ENCODE results near the gene TRMT10A.

Gene TRMT10A

GRCh38 chr4:99586797-99587196 lies 23.0 kb upstream of the TRMT10A start:
- H3K9me3 ChIP-seq (replicated peaks; ENCODE audit: low read length) = no peaks in the 10 kb centered on the region
- no peaks in the 10 kb centered on the region for H3K36me3 ChIP-seq (ENCODE audit: insufficient read depth, low read length)
- H3K4me2 ChIP-seq (ENCODE audit: low read length) = no peak overlapping the region
- H3K4me1 ChIP-seq (ENCODE audit: control insufficient read depth, insufficient read depth, low read length) = no peaks in the 10 kb centered on the region
- peaks cover 6% of the 10 kb centered on the region for H3K27me3 ChIP-seq (ENCODE audit: control insufficient read depth, insufficient read depth, low read length)
- no peak overlapping the region for H3K9ac ChIP-seq (ENCODE audit: low read depth, low read length)
- H3K4me3 ChIP-seq (ENCODE audit: low read length) = no peak overlapping the region

GRCh38 chr4:99586322-99586721 lies 22.5 kb upstream of the TRMT10A start:
- H3K9me3 ChIP-seq (replicated peaks; ENCODE audit: low read length) = no peaks in the 10 kb centered on the region
- H3K4me3 ChIP-seq (ENCODE audit: low read length) = no peak overlapping the region
- H3K4me2 ChIP-seq (ENCODE audit: low read length) = no peak overlapping the region
- no peaks in the 10 kb centered on the region for H3K4me1 ChIP-seq (ENCODE audit: control insufficient read depth, insufficient read depth, low read length)
- H3K9ac ChIP-seq (ENCODE audit: low read depth, low read length) = no peak overlapping the region
- H3K27me3 ChIP-seq (ENCODE audit: control insufficient read depth, insufficient read depth, low read length) = peaks cover 6% of the 10 kb centered on the region
- no peaks in the 10 kb centered on the region for H3K36me3 ChIP-seq (ENCODE audit: insufficient read depth, low read length)

GRCh38 chr4:99585516-99585915 lies 21.7 kb upstream of the TRMT10A start:
- Histone ChIP-seq H3K9ac (ENCODE audit: low read depth, low read length) (no peak overlapping the region), H3K36me3 (ENCODE audit: insufficient read depth, low read length) (no peaks in the 10 kb centered on the region), H3K4me1 (ENCODE audit: control insufficient read depth, insufficient read depth, low read length) (no peaks in the 10 kb centered on the region), H3K27me3 (ENCODE audit: control insufficient read depth, insufficient read depth, low read length) (peaks cover 6% of the 10 kb centered on the region), H3K4me2 (ENCODE audit: low read length) (no peak overlapping the region), H3K9me3 (replicated peaks; ENCODE audit: low read length) (no peaks in the 10 kb centered on the region), H3K4me3 (ENCODE audit: low read length) (no peak overlapping the region)

GRCh38 chr4:99578714-99579113 lies 14.9 kb upstream of the TRMT10A start:
- no peak overlapping the region for H3K4me3 ChIP-seq (ENCODE audit: low read length)
- peaks cover 12% of the 10 kb centered on the region for H3K27me3 ChIP-seq (ENCODE audit: control insufficient read depth, insufficient read depth, low read length)
- no peaks in the 10 kb centered on the region for H3K4me1 ChIP-seq (ENCODE audit: control insufficient read depth, insufficient read depth, low read length)
- no peaks in the 10 kb centered on the region for H3K36me3 ChIP-seq (ENCODE audit: insufficient read depth, low read length)
- H3K4me2 ChIP-seq (ENCODE audit: low read length) = no peak overlapping the region
- H3K9ac ChIP-seq (ENCODE audit: low read depth, low read length) = no peak overlapping the region
- H3K9me3 ChIP-seq (replicated peaks; ENCODE audit: low read length) = no peaks in the 10 kb centered on the region

GRCh38 chr4:99574530-99575324 lies 10.9 kb upstream of the TRMT10A start, which contains the start of gene MTTP:
Gene MTTP (plus strand): TSS chr4:99574824. CDS start chr4:99574910, 86 bp downstream.
- H3K9me3 ChIP-seq (replicated peaks; ENCODE audit: low read length) = no peaks in the 10 kb centered on the region
- H3K4me3 ChIP-seq (ENCODE audit: low read length) = no peak within 1 kb of the TSS
- H3K9ac ChIP-seq (ENCODE audit: low read depth, low read length) = no peak within 1 kb of the TSS
- peaks cover 17% of the 10 kb centered on the region for H3K27me3 ChIP-seq (ENCODE audit: control insufficient read depth, insufficient read depth, low read length)
- H3K4me1 ChIP-seq (ENCODE audit: control insufficient read depth, insufficient read depth, low read length) = no peaks in the 10 kb centered on the region
- H3K4me2 ChIP-seq (ENCODE audit: low read length) = no peak within 1 kb of the TSS
- H3K36me3 ChIP-seq (ENCODE audit: insufficient read depth, low read length) = no peaks in the 10 kb centered on the region

GRCh38 chr4:99573735-99574368 lies 10.0 kb upstream of the TRMT10A start:
- Histone ChIP-seq H3K4me2 (ENCODE audit: low read length) (no peak overlapping the region), H3K36me3 (ENCODE audit: insufficient read depth, low read length) (no peaks in the 10 kb centered on the region), H3K9ac (ENCODE audit: low read depth, low read length) (no peak overlapping the region), H3K9me3 (replicated peaks; ENCODE audit: low read length) (no peaks in the 10 kb centered on the region), H3K4me1 (ENCODE audit: control insufficient read depth, insufficient read depth, low read length) (no peaks in the 10 kb centered on the region), H3K4me3 (ENCODE audit: low read length) (no peak overlapping the region), H3K27me3 (ENCODE audit: control insufficient read depth, insufficient read depth, low read length) (peaks cover 20% of the 10 kb centered on the region)

GRCh38 chr4:99572527-99573240 lies 8.8 kb upstream of the TRMT10A start:
- H3K4me2 ChIP-seq (ENCODE audit: low read length) = no peak overlapping the region
- no peaks in the 10 kb centered on the region for H3K4me1 ChIP-seq (ENCODE audit: control insufficient read depth, insufficient read depth, low read length)
- no peak overlapping the region for H3K4me3 ChIP-seq (ENCODE audit: low read length)
- H3K36me3 ChIP-seq (ENCODE audit: insufficient read depth, low read length) = no peaks in the 10 kb centered on the region
- H3K27me3 ChIP-seq (ENCODE audit: control insufficient read depth, insufficient read depth, low read length) = peaks cover 22% of the 10 kb centered on the region
- H3K9me3 ChIP-seq (replicated peaks; ENCODE audit: low read length) = no peaks in the 10 kb centered on the region
- no peak overlapping the region for H3K9ac ChIP-seq (ENCODE audit: low read depth, low read length)

- Histone ChIP-seq H3K4me3 (ENCODE audit: low read length) (no peak overlapping the region), H3K36me3 (ENCODE audit: insufficient read depth, low read length) (no peaks in the 10 kb centered on the region), H3K27me3 (ENCODE audit: control insufficient read depth, insufficient read depth, low read length) (peaks cover 22% of the 10 kb centered on the region), H3K4me2 (ENCODE audit: low read length) (no peak overlapping the region), H3K9me3 (replicated peaks; ENCODE audit: low read length) (no peaks in the 10 kb centered on the region), H3K4me1 (ENCODE audit: control insufficient read depth, insufficient read depth, low read length) (no peaks in the 10 kb centered on the region), H3K9ac (ENCODE audit: low read depth, low read length) (no peak overlapping the region)
Observed at GRCh38 chr4:99571883-99572282, 8.0 kb upstream of the TRMT10A start.

GRCh38 chr4:99564921-99565320 lies 1.1 kb upstream of the TRMT10A start:
- no peaks in the 10 kb centered on the region for H3K4me1 ChIP-seq (ENCODE audit: control insufficient read depth, insufficient read depth, low read length)
- H3K27me3 ChIP-seq (ENCODE audit: control insufficient read depth, insufficient read depth, low read length) = peaks cover 5% of the 10 kb centered on the region
- peak overlapping the region; percentile 86 for H3K4me2 ChIP-seq (ENCODE audit: low read length)
- H3K36me3 ChIP-seq (ENCODE audit: insufficient read depth, low read length) = no peaks in the 10 kb centered on the region
- no peak overlapping the region for H3K9ac ChIP-seq (ENCODE audit: low read depth, low read length)
- no peaks in the 10 kb centered on the region for H3K9me3 ChIP-seq (replicated peaks; ENCODE audit: low read length)
- H3K4me3 ChIP-seq (ENCODE audit: low read length) = no peak overlapping the region

GRCh38 chr4:99552872-99553271 lies 11.0 kb downstream of the TRMT10A start:
- H3K9ac ChIP-seq (ENCODE audit: low read depth, low read length) = no peak overlapping the region
- H3K9me3 ChIP-seq (replicated peaks; ENCODE audit: low read length) = no peaks in the 10 kb centered on the region
- no peaks in the 10 kb centered on the region for H3K4me1 ChIP-seq (ENCODE audit: control insufficient read depth, insufficient read depth, low read length)
- no peaks in the 10 kb centered on the region for H3K27me3 ChIP-seq (ENCODE audit: control insufficient read depth, insufficient read depth, low read length)
- H3K36me3 ChIP-seq (ENCODE audit: insufficient read depth, low read length) = no peaks in the 10 kb centered on the region
- H3K4me3 ChIP-seq (ENCODE audit: low read length) = no peak overlapping the region
- H3K4me2 ChIP-seq (ENCODE audit: low read length) = no peak overlapping the region

- Histone ChIP-seq H3K27me3 (ENCODE audit: control insufficient read depth, insufficient read depth, low read length) (no peaks in the 10 kb centered on the region), H3K36me3 (ENCODE audit: insufficient read depth, low read length) (no peaks in the 10 kb centered on the region), H3K4me2 (ENCODE audit: low read length) (no peak overlapping the region), H3K9me3 (replicated peaks; ENCODE audit: low read length) (no peaks in the 10 kb centered on the region), H3K9ac (ENCODE audit: low read depth, low read length) (no peak overlapping the region), H3K4me3 (ENCODE audit: low read length) (no peak overlapping the region), H3K4me1 (ENCODE audit: control insufficient read depth, insufficient read depth, low read length) (peaks cover 14% of the 10 kb centered on the region)
Observed at GRCh38 chr4:99540277-99540939, 23.4 kb downstream of the TRMT10A start.

All from skeletal muscle satellite cell (primary cell).